Ovary (tissue), 9 donors: Measurements from ENCODE around the gene HORMAD2. TPM values are rescaled to one million over a fixed set of nuclear protein-coding genes. Genes with fewer than 3 reads are reported as not detected.
A peak's percentile ranks its signal among the peaks of the same experiment; 100 is the strongest.
"Not testable (repeated sequence)": the region's sequence is repeated elsewhere in the genome, so short reads cannot be mapped to it uniquely, and the experiment has no call there.

ENCODE experiments used
- DNase-seq, 5 donors: peaks; one replicate each; pipeline ENCODE4 v3.0.0-alpha.2; 2019 to 2020
- H3K27ac ChIP-seq, 2 donors: fragments of 200-600 bp; one replicate each; pipeline versions ENCODE4 v1.5.1 to v1.8.0; 2019 to 2022
- H3K27me3 ChIP-seq: fragments of 200-600 bp; one replicate; pipeline ENCODE4 v1.8.0; 2022
- H3K36me3 ChIP-seq: fragments of 200-600 bp; sonication (generic); one replicate; pipeline ENCODE4 v1.5.1; 2019
- H3K4me1 ChIP-seq: one replicate; pipeline ENCODE4 v1.8.1; 2013; ENCODE audit warnings: mild to moderate bottlenecking, moderate library complexity; ENCODE audit not compliant: insufficient read depth
- H3K4me3 ChIP-seq: fragments of 200-600 bp; sonication (generic); one replicate; pipeline ENCODE4 v1.5.1; 2017
- H3K9me3 ChIP-seq, 2 donors: fragments of 200-600 bp in 1 of 2; sonication (generic) in 1 of 2; one replicate each; pipeline versions ENCODE4 v1.5.1 to v1.8.1; 2013 to 2019; ENCODE audit warnings: mild to moderate bottlenecking in 1 of 2, moderate library complexity in 1 of 2
- CTCF ChIP-seq, 3 donors: fragments of 450-650 bp in 2 of 3; fragments of 200-600 bp in 1 of 3; IDR thresholded peaks; one replicate each; pipeline versions ENCODE4 v1.5.1 to v1.8.0; 2016 to 2022; ENCODE audit warnings: antibody characterized with exemption in 3 of 3, mild to moderate bottlenecking in 1 of 3
- EP300 ChIP-seq: sonication (generic); formaldehyde crosslinking; IDR thresholded peaks from one replicate; pipeline ENCODE4 v1.6.1; 2017; ENCODE audit warnings: antibody characterized with exemption
- POLR2A ChIP-seq: fragments of 450-650 bp; IDR thresholded peaks from one replicate; pipeline ENCODE4 v1.6.1; 2017; ENCODE audit warnings: antibody characterized with exemption, mild to moderate bottlenecking, moderate library complexity
- WGBS, 3 donors: extraction: QIAGEN DNeasy Blood & Tissue Kit in 1 of 3; methylation state at CpG; one replicate each; pipeline versions ENCODE4 v1.1.5 to v1.1.7; 2013 to 2017; 5-methylcytosine and 5-hydroxymethylcytosine counted together
- intact Hi-C, 4 donors: fragments of 100-400 bp; cut with DNase I; formaldehyde crosslinking; loops; one replicate each; pipeline versions ENCODE4 v1.11.0 to v1.15.1; 2022 to 2023
- polyA plus RNA-seq, 2 donors: library from polyadenylated mRNA; stranded (reverse); fragments of 200-250 nt in 1 of 2; fragments of 350-450 nt in 1 of 2; fragmentation: Illumina TruSeq in 1 of 2; extraction: RNeasy Lipid Tissue Mini Kit (QIAGEN cat#74804) in 1 of 2; gene quantifications; one replicate each; pipeline ENCODE4 v1.2.3, GENCODE V29; 2013 to 2014
- total RNA-seq, 7 donors: library from RNA; depleted of rRNA in 2 of 7; stranded (reverse); fragments of >200 nt in 2 of 7; fragmentation: NEBNext Ultra II Directional in 3 of 7; extraction: Animal tissue kit (Norgen Biotek cat#: 25700) in 3 of 7; gene quantifications; one replicate each; pipeline versions ENCODE4 v1.1.0 to v1.2.4, GENCODE V29; 2016 to 2023
- donor health status: DM: no; HTN: no; CAD: no; lungs with moderate emphysema.
- donor health status: DM: no; HTN: no; CAD: no.
- donor health status: Bipolar disorder and iron deficiency.
- donor health status: DM: yes; HTN: yes; CAD: no.
- donor health status: DM: no; HTN: no; CAD: no.
- donor health status: DM: yes; HTN: yes; CAD: no.

Gene HORMAD2
- total and polyA plus RNA-seq, 9 donors: not detected

GRCh38 chr22:30198921-30199320 is 118.7 kb downstream of the HORMAD2 start:
- Histone ChIP-seq H3K4me3 (no peak overlapping the region), H3K27ac (no peak overlapping the region), H3K27me3 (no peaks in the 10 kb centered on the region), H3K9me3 (no peaks in the 10 kb centered on the region), H3K36me3 (no peaks in the 10 kb centered on the region), H3K4me1 (peaks cover 14% of the 10 kb centered on the region)
- intact Hi-C loops: no loop called here
- TF ChIP-seq POLR2A (no peak), CTCF (IDR thresholded peaks at IDR 0.05) (no peak), EP300 (no peak)
- DNase-seq: no peak
- 94 to 97% (median 96%) methylated on average over 4 of the region's 4 CpGs for WGBS, 3 donors

- H3K4me3 ChIP-seq, H3K9me3 ChIP-seq, H3K36me3 ChIP-seq, H3K27ac ChIP-seq, DNase-seq, intact Hi-C loops, H3K27me3 ChIP-seq: not testable (repeated sequence)
- peaks cover 17% of the 10 kb centered on the region for H3K4me1 ChIP-seq
- 89 to 95% (median 95%) methylated on average over 10 of the region's 10 CpGs for WGBS, 3 donors
These were observed 120.6 kb downstream of the HORMAD2 start for GRCh38 chr22:30200905-30201304.

- WGBS, 3 donors: 63 to 75% (median 73%) methylated on average over 3 of the region's 3 CpGs
- intact Hi-C loops: no loop called here
- H3K4me1 ChIP-seq: peaks cover 15% of the 10 kb centered on the region
These were observed 121.7 kb downstream of the HORMAD2 start for GRCh38 chr22:30201945-30202344.

GRCh38 chr22:30202531-30203006 is 122.3 kb downstream of the HORMAD2 start:
- H3K36me3 ChIP-seq: no peaks in the 10 kb centered on the region
- 10 to 18% (median 12%) methylated on average over 9 of the region's 9 CpGs for WGBS, 3 donors
- H3K4me3 ChIP-seq: no peak overlapping the region
- DNase-seq: peak; percentile 37 to 69 (median 55)
- H3K27ac ChIP-seq: peak overlapping the region; percentile 50 to 77
- TF ChIP-seq CTCF (IDR thresholded peaks at IDR 0.05): no peak
- no peak for TF ChIP-seq EP300
- TF ChIP-seq POLR2A: no peak
- H3K4me1 ChIP-seq: peaks cover 20% of the 10 kb centered on the region
- no peaks in the 10 kb centered on the region for H3K27me3 ChIP-seq
- intact Hi-C loops: no loop called here
- no peaks in the 10 kb centered on the region for H3K9me3 ChIP-seq

More at GRCh38 chr22:30201945-30202344, 121.7 kb downstream of the HORMAD2 start:
- Histone ChIP-seq H3K9me3 (no peaks in the 10 kb centered on the region), H3K36me3 (no peaks in the 10 kb centered on the region), H3K4me3 (no peak overlapping the region), H3K27me3 (no peaks in the 10 kb centered on the region), H3K27ac (peak overlapping the region in 1 of 2 donors; percentile 77)
- DNase-seq: no peak
- TF ChIP-seq POLR2A (no peak), EP300 (no peak), CTCF (IDR thresholded peaks at IDR 0.05) (no peak)

- H3K9me3 ChIP-seq: no peaks in the 10 kb centered on the region
- H3K4me3 ChIP-seq: no peak overlapping the region
- peaks cover 25% of the 10 kb centered on the region for H3K4me1 ChIP-seq
- no peak for DNase-seq
- 54 to 56% (median 55%) methylated on average over 7 of the region's 7 CpGs for WGBS, 3 donors
- no peaks in the 10 kb centered on the region for H3K27me3 ChIP-seq
- peak overlapping the region in 1 of 2 donors; percentile 56 for H3K27ac ChIP-seq
- intact Hi-C loops: no loop called here
- H3K36me3 ChIP-seq: no peaks in the 10 kb centered on the region
- no peak for TF ChIP-seq CTCF (IDR thresholded peaks at IDR 0.05)
- TF ChIP-seq EP300: no peak
- no peak for TF ChIP-seq POLR2A
These were observed 123.9 kb downstream of the HORMAD2 start for GRCh38 chr22:30204015-30204741.
